Mesenchymal stem cell (in vitro differentiated cells and primary cell): ENCODE data around the gene RGSL1.

Experiments
- DNase-seq: peaks from one replicate; pipeline ENCODE4 v3.0.0-alpha.2; 2013
- H2AFZ ChIP-seq: one replicate; pipeline ENCODE4 v1.6.1; 2013; ENCODE audit warnings: low read depth, mild to moderate bottlenecking, control low read depth, inconsistent platforms, low read length, moderate library complexity
- H2AK5ac ChIP-seq: 2 replicates; pipeline ENCODE4 v1.6.1; 2013; ENCODE audit warnings: low read length, moderate library complexity, mild to moderate bottlenecking, inconsistent platforms; ENCODE audit not compliant: severe bottlenecking
- H2BK120ac ChIP-seq: one replicate; pipeline ENCODE4 v1.6.1; 2013; ENCODE audit warnings: low read depth, mild to moderate bottlenecking, inconsistent platforms, low read length, moderate library complexity
- H2BK12ac ChIP-seq, 2 experiments: one replicate each; pipeline ENCODE4 v1.6.1; 2013; ENCODE audit warnings: inconsistent platforms in 2 of 2, low read length in 2 of 2, mild to moderate bottlenecking in 2 of 2, moderate library complexity in 2 of 2, control low read depth in 1 of 2
- H2BK15ac ChIP-seq: one replicate; pipeline ENCODE4 v1.6.1; 2013; ENCODE audit warnings: mild to moderate bottlenecking, low read depth, inconsistent platforms; ENCODE audit not compliant: poor library complexity, severe bottlenecking
- H2BK5ac ChIP-seq: 2 replicates; pipeline ENCODE4 v1.6.1; 2013; ENCODE audit warnings: low read depth, mild to moderate bottlenecking, low read length, control low read depth, inconsistent platforms; ENCODE audit not compliant: poor library complexity, severe bottlenecking
- H3K14ac ChIP-seq, 2 experiments: one replicate each; pipeline ENCODE4 v1.6.1; 2013; ENCODE audit warnings: inconsistent platforms in 2 of 2, low read length in 2 of 2, control low read depth in 1 of 2, mild to moderate bottlenecking in 1 of 2, moderate library complexity in 1 of 2
- H3K18ac ChIP-seq, 2 experiments: one replicate each; pipeline ENCODE4 v1.6.1; 2013; ENCODE audit warnings: inconsistent platforms in 2 of 2, low read length in 2 of 2, control low read depth in 1 of 2, low read depth in 1 of 2, mild to moderate bottlenecking in 1 of 2
- H3K23ac ChIP-seq, 2 experiments: one replicate each; pipeline ENCODE4 v1.6.1; 2013; ENCODE audit warnings: inconsistent platforms in 2 of 2, low read length in 2 of 2, mild to moderate bottlenecking in 2 of 2, moderate library complexity in 2 of 2, control low read depth in 1 of 2
- H3K27ac ChIP-seq: 2 replicates; pipeline ENCODE4 v1.5.1; 2013; ENCODE audit warnings: mild to moderate bottlenecking, moderate library complexity, low read length, control low read depth, inconsistent platforms; ENCODE audit not compliant: poor library complexity, severe bottlenecking
- H3K27me3 ChIP-seq, 2 experiments: 2 replicates each; pipeline versions ENCODE4 v1.6.1 to v1.7.0; 2013; ENCODE audit warnings: low read length in 2 of 2, mild to moderate bottlenecking in 2 of 2, moderate library complexity in 2 of 2, control low read depth in 1 of 2, inconsistent platforms in 1 of 2; ENCODE audit not compliant: control insufficient read depth in 1 of 2, insufficient read depth in 1 of 2
- H3K36me3 ChIP-seq, 2 experiments: 2 replicates each; pipeline versions ENCODE4 v1.6.1 to v1.7.0; 2013; ENCODE audit warnings: low read length in 2 of 2, control low read depth in 1 of 2, inconsistent platforms in 1 of 2, low read depth in 1 of 2, mild to moderate bottlenecking in 1 of 2; ENCODE audit not compliant: insufficient read depth in 2 of 2, control insufficient read depth in 1 of 2
- H3K4ac ChIP-seq, 2 experiments: one replicate each; pipeline ENCODE4 v1.6.1; 2013; ENCODE audit warnings: inconsistent platforms in 2 of 2, low read length in 2 of 2, mild to moderate bottlenecking in 2 of 2, moderate library complexity in 2 of 2, control low read depth in 1 of 2, low read depth in 1 of 2
- H3K4me1 ChIP-seq: 2 replicates; pipeline ENCODE4 v1.6.1; 2013; ENCODE audit warnings: low read depth, low read length, control low read depth; ENCODE audit not compliant: control insufficient read depth, insufficient read depth
- H3K4me2 ChIP-seq: 2 replicates; pipeline ENCODE4 v1.6.1; 2013; ENCODE audit warnings: low read length, mild to moderate bottlenecking, inconsistent platforms; ENCODE audit not compliant: poor library complexity, severe bottlenecking
- H3K4me3 ChIP-seq, 2 experiments: 2 replicates each; pipeline versions ENCODE4 v1.5.1 to v1.7.0; 2013; ENCODE audit warnings: low read length in 2 of 2, mild to moderate bottlenecking in 2 of 2, control low read depth in 1 of 2, low read depth in 1 of 2; ENCODE audit not compliant: insufficient read depth in 1 of 2
- H3K79me1 ChIP-seq: replicated peaks from 2 replicates; pipeline ENCODE4 v1.6.1; 2013; ENCODE audit warnings: mild to moderate bottlenecking, control low read depth, low read length, inconsistent platforms; ENCODE audit not compliant: poor library complexity, severe bottlenecking
- H3K9ac ChIP-seq: 2 replicates; pipeline ENCODE4 v1.7.0; 2013; ENCODE audit warnings: mild to moderate bottlenecking, low read length, moderate library complexity
- H3K9me3 ChIP-seq: 2 replicates; pipeline ENCODE4 v1.7.0; 2013; ENCODE audit warnings: mild to moderate bottlenecking, low read length; ENCODE audit not compliant: control insufficient read depth
- H4K8ac ChIP-seq: one replicate; pipeline ENCODE4 v1.6.1; 2013; ENCODE audit warnings: inconsistent platforms, mild to moderate bottlenecking, low read length, moderate library complexity
- H4K91ac ChIP-seq: one replicate; pipeline ENCODE4 v1.6.1; 2013; ENCODE audit warnings: mild to moderate bottlenecking, low read length, inconsistent platforms
- WGBS: methylation state at CpG from one replicate; pipeline ENCODE4 v1.1.7; 2013; ENCODE audit warnings: mixed read lengths; 5-methylcytosine and 5-hydroxymethylcytosine counted together

The RGSL1 gene

DNA sequence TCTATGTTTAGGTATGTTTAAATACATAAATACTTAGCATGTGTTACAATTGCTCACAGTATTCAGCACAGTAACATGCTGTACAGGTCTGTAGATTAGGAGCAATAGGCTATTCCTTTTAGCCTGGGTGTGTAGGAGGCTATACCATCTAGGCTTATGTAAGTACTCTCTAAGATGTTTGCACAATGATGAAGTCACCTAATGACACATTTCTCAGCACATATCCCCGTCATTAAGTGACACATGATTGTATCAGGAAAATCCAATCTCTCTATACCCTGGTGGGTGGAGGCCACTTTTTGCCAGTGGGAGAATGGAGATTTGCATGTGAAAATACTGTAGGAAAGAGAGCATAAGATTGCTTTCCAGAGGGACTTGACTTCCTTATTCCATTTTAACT lies 43.9 kb upstream of the RGSL1 start:
- Histone ChIP-seq H3K9me3 (no peaks in the 10 kb centered on the region), H3K4ac (no peak overlapping the region), H3K36me3 (no peaks in the 10 kb centered on the region), H3K27me3 (peaks cover 0 to 10% of the 10 kb centered on the region in 2 experiments), H2BK12ac (no peak overlapping the region), H3K4me1 (no peaks in the 10 kb centered on the region), H2AFZ (no peak overlapping the region), H3K23ac (no peak overlapping the region), H3K27ac (no peak overlapping the region), H3K9ac (no peak overlapping the region), H2BK15ac (no peak overlapping the region), H2BK5ac (no peak overlapping the region), H3K14ac (no peak overlapping the region), H3K79me1 (no peaks in the 10 kb centered on the region), H2AK5ac (no peak overlapping the region), H4K91ac (no peak overlapping the region), H4K8ac (no peak overlapping the region), H2BK120ac (no peak overlapping the region), H3K4me3 (no peak overlapping the region), H3K4me2 (no peak overlapping the region), H3K18ac (no peak overlapping the region)
- WGBS: 50% methylated on average over 1 of the region's 1 CpG
- DNase-seq: no peak

DNA sequence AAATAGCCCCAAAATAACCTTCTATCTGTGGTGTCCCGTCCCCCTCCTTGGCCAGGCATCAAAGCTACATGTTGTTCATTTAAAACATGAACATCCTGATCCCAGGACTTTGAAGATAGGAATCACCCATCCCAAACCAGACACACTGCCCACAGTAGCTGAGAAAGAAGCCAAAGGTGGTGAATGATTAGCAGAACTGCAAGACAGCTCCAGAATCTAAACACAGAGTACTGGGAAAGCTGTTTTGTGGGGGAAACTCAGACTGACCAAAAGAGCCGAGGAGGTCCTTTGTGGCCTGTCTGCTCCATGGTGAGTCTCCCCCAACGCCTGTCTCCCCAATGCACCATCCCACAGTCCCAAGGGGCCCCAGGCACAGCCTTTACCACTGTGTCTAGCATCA lies 42.2 kb upstream of the RGSL1 start:
- 9% methylated on average over 2 of the region's 3 CpGs for WGBS
- no peak overlapping the region for H3K23ac ChIP-seq
- no peak overlapping the region for H2AFZ ChIP-seq
- H3K4me1 ChIP-seq: no peaks in the 10 kb centered on the region
- H3K36me3 ChIP-seq: no peaks in the 10 kb centered on the region
- no peak overlapping the region for H4K91ac ChIP-seq
- no peak overlapping the region for H3K4me3 ChIP-seq
- no peak overlapping the region for H3K14ac ChIP-seq
- H3K18ac ChIP-seq: no peak overlapping the region
- H3K79me1 ChIP-seq: no peaks in the 10 kb centered on the region
- no peak overlapping the region for H2BK15ac ChIP-seq
- no peaks in the 10 kb centered on the region for H3K9me3 ChIP-seq
- no peak overlapping the region for H3K4ac ChIP-seq
- no peak overlapping the region for H3K4me2 ChIP-seq
- H2BK120ac ChIP-seq: no peak overlapping the region
- DNase-seq: no peak
- H3K27ac ChIP-seq: no peak overlapping the region
- peaks cover 0 to 10% of the 10 kb centered on the region in 2 experiments for H3K27me3 ChIP-seq
- no peak overlapping the region for H2BK12ac ChIP-seq
- H2BK5ac ChIP-seq: no peak overlapping the region
- H3K9ac ChIP-seq: no peak overlapping the region
- H2AK5ac ChIP-seq: no peak overlapping the region
- H4K8ac ChIP-seq: no peak overlapping the region

DNA sequence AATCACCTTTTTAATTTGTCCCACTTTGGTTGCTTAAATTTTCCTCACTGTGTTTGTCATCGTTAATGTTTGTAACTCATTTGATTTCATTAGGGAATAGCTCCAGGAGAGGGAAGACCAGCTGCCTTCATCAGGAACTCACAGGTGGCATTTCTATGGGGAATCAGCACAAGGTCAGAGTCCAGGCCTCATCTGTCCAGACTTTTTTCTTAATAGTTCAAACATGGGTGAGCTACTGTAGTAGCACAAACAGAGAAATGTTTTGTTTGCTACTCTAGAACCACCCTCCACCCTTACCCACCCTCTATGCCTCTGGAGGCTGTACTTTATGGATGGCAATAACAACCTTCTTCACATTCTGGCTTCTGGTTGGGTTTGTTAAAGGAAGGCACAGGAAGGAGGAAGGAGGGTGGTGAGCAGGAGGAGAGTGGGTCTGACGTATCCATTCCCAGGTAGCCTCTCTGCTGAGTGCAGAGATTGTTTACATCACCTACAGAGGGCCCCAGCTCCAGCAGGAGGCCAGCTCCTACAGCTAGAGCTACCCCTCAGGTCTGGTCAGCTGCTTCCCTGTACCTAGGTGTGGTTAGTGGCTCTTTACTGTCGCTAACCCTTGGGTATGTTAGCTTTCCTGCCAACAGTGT lies 41.4 kb upstream of the RGSL1 start:
- Histone ChIP-seq H4K91ac (no peak overlapping the region), H4K8ac (no peak overlapping the region), H2BK5ac (no peak overlapping the region), H3K27me3 (peaks cover 0 to 10% of the 10 kb centered on the region in 2 experiments), H3K27ac (no peak overlapping the region), H3K36me3 (no peaks in the 10 kb centered on the region), H2BK120ac (no peak overlapping the region), H3K23ac (no peak overlapping the region), H3K4me2 (no peak overlapping the region), H2AFZ (no peak overlapping the region), H3K14ac (no peak overlapping the region), H3K4me3 (no peak overlapping the region), H3K18ac (no peak overlapping the region), H3K9me3 (no peaks in the 10 kb centered on the region), H3K9ac (no peak overlapping the region), H3K4ac (no peak overlapping the region), H2BK15ac (no peak overlapping the region), H3K79me1 (no peaks in the 10 kb centered on the region), H2BK12ac (no peak overlapping the region), H2AK5ac (no peak overlapping the region), H3K4me1 (no peaks in the 10 kb centered on the region)
- 60% methylated on average over 3 of the region's 3 CpGs for WGBS
- DNase-seq: no peak

DNA sequence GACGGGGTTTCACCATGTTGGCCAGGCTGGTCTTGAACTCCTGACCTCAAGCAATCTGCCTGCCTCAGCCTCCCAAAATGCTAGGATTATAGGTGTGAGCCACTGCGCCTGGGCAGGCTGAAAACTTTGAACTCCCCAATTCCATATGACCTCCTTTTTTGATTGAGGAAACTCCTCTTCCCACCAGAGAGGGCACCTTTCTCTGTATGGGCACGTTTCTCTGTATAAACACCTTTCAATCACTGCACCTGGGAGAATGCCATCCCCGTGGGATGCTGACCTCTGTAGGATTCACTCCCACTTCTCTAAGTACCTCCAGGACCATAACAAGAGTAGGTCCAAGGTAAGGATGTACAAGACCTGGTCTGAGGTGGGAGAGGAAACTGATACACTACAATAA lies 39.8 kb upstream of the RGSL1 start:
- no peak overlapping the region for H3K4me3 ChIP-seq
- H3K14ac ChIP-seq: no peak overlapping the region
- WGBS: 74% methylated on average over 4 of the region's 4 CpGs
- no peak overlapping the region for H3K27ac ChIP-seq
- H4K8ac ChIP-seq: no peak overlapping the region
- no peak overlapping the region for H2AK5ac ChIP-seq
- H3K27me3 ChIP-seq: peaks cover 0 to 15% of the 10 kb centered on the region in 2 experiments
- H3K4ac ChIP-seq: no peak overlapping the region
- H2BK15ac ChIP-seq: no peak overlapping the region
- no peaks in the 10 kb centered on the region for H3K4me1 ChIP-seq
- H4K91ac ChIP-seq: no peak overlapping the region
- H2AFZ ChIP-seq: no peak overlapping the region
- H2BK120ac ChIP-seq: no peak overlapping the region
- H3K9ac ChIP-seq: no peak overlapping the region
- H3K23ac ChIP-seq: no peak overlapping the region
- H2BK12ac ChIP-seq: no peak overlapping the region
- no peak overlapping the region for H3K18ac ChIP-seq
- H3K79me1 ChIP-seq: no peaks in the 10 kb centered on the region
- no peak for DNase-seq
- H3K9me3 ChIP-seq: no peaks in the 10 kb centered on the region
- H3K4me2 ChIP-seq: no peak overlapping the region
- H3K36me3 ChIP-seq: no peaks in the 10 kb centered on the region
- no peak overlapping the region for H2BK5ac ChIP-seq
